ENCODE measurements around the gene ATP6V0A4.
"Not testable (repeated sequence)": the region's sequence is repeated elsewhere in the genome, so short reads cannot be mapped to it uniquely, and the experiment has no call there.

ATP6V0A4 gene

GRCh38 chr7:138697535-138698182 lies 100.3 kb downstream of the ATP6V0A4 start:
- no peak for DNase-seq

- DNase-seq = not testable (repeated sequence)
These were observed 102.2 kb downstream of the ATP6V0A4 start for GRCh38 chr7:138695776-138696175.

DNA sequence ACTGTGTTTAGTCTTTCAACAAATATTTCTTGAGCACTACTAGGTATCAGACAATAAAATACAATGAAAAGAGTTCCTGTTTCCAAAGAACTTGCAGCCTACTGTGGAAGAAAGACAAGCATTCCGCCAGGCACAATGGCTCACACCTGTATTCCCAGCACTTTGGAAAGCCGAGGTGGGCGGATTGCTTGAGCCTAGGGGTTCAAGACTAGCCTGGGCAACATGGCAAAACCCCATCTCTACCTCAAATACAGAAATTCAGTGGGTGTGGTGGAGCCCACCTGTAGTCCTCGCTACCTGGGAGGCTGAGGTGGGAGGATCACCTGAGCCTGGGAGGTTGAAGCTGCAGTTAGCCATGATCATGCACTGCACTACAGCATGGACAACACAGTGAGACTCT lies 102.9 kb downstream of the ATP6V0A4 start:
- no peak for DNase-seq

GRCh38 chr7:138691178-138691577 lies 106.8 kb downstream of the ATP6V0A4 start:
- DNase-seq = no peak

- no peak for DNase-seq
These were observed 107.5 kb downstream of the ATP6V0A4 start for GRCh38 chr7:138690495-138690894.

GRCh38 chr7:138688037-138688436 lies 110.0 kb downstream of the ATP6V0A4 start:
- DNase-seq = not testable (repeated sequence)

DNA sequence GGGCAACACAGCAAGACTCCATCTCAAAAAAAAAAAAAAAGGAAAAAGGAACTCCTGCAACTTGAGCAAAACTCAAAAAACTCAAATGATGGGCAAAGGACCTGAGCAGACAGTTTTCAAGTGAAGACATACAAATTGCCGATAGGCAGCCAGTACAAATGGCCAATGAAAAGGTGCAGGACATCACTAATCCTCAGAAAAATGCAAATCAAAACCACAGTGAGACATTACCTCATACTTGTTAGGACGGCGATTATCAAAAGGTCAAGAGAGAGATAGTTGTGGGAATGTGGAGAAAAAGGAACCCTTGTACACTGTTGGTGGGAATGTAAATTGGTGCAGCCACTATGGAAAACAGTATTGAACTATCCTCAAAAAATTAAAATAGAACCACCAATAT lies 113.7 kb downstream of the ATP6V0A4 start:
- DNase-seq = no peak

DNA sequence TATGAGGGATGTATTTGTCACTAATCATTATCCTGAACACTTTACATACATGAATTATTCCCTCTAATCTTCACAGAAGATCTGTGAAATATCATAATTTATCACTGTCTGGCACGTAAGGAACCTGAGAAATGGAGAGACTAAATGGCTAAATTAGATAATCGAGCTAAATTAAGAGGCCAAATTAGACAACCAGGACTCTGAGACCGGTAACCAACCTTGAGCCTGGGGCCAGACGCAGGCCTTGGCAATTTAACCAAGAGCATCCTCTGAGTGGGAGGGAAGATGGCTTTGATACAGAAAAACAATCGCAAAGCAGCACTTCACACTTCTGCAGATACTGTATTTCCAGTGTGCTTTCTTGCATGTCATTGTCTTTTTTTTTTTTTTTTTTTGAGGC lies 118.2 kb downstream of the ATP6V0A4 start:
- DNase-seq = no peak

DNA sequence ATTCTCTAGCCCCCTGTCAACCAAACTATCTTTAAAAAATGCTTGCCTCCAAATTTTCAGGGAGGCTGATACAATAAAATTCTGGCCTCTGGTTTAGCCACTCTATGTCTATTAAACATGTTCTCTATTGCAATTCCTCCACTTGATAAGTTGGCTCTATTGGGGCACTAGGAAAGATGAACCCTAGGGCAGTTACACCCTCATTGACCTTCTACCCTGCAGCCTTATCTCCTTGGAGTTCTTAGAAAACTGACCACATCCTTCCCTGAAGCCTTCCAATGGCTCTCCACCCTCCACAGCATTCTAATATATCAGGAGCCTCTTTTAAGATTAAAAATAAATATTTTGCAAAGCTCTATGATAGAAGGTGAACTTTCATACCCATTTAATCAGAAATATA lies 127.4 kb downstream of the ATP6V0A4 start:
- no peak for DNase-seq

DNA sequence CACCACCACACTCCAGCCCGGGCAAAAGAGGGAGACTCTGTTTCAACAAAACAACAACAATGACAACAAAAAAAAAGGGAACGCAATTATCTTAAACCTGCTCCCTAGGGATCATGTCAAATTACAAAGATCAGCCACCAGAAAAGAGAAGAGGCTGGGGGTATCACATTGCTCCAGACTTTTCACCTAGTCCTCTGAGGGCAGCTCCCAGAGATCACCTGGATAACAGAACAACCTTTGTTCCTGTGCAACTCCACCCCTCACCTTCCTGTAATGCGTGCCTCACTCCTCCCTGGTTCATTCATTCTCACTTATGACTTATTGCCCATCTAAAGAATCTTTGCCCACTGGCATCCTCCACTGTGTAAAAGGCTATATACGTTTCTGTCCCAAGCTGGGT lies 128.6 kb downstream of the ATP6V0A4 start:
- DNase-seq = no peak

DNA sequence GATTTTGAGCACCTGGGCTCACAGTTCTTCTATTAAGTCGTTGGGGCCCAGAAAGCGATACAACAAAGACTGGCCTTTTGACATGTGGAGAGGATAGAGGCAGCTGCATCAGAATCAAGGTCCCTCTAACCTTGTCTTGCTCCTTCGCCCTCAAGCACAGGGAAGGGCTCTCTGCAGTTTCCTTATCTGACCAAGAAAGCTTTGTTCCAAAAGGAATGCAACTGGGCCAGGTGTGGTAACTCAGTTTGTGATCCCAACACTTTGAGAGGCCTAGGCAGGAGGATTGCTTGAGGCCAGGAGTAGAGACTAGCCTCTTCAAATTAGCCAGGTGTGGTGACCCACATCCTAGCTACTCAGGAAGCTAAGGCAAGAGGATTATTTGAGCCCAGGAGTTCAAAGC lies 129.1 kb downstream of the ATP6V0A4 start:
- DNase-seq = no peak

DNA sequence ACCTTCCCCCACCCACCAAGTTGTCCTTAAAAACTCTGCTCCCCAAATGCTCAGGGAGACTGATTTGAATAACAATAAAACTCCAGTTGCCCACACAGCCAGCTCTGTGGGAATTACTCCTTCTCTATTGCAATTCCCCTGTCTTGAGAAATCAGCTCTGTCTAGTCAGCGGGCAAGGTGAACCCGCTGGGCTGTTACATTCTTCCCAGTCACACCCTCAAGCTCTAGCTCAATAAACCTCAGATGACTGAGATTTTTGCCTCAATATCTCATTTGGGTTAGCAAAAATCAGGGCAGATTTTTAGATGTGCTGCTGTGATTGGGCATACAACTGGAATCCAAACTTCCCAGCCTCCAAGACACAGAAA lies 129.8 kb downstream of the ATP6V0A4 start:
- no peak for DNase-seq

DNA sequence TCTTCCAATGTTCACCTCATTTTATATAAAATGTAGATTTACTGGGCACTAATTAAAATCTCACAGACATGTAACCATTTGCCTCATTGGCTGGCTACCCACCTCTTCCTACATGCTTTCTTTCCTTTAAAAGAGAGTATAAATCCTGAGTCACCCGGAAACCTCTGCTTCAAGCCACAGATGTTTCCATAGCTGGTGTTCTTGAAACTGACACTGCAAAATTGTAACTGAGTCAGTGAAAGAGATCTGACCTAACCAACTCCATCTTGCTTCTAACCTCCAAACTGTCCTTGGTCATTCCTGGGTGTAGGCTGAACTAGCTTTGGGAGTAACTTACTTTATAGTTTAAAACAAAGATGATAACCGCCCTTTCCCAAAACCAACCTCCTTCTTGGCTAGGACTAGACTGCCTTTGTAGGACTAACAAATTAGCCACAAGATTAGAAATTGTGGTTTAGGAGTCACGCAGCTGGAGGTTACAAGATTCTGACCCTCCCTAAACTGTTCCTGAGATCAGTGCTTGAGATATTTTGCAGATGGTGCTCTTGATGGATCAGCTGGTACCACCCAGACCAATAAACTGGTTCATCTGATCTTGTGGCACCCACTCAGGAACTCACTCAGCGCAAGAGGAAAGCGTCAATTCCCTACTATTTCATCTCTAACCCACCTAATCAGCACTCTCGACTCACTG lies 130.3 kb downstream of the ATP6V0A4 start:
- no peak for DNase-seq

GRCh38 chr7:138666385-138666784 lies 131.6 kb downstream of the ATP6V0A4 start:
- no peak for DNase-seq

DNA sequence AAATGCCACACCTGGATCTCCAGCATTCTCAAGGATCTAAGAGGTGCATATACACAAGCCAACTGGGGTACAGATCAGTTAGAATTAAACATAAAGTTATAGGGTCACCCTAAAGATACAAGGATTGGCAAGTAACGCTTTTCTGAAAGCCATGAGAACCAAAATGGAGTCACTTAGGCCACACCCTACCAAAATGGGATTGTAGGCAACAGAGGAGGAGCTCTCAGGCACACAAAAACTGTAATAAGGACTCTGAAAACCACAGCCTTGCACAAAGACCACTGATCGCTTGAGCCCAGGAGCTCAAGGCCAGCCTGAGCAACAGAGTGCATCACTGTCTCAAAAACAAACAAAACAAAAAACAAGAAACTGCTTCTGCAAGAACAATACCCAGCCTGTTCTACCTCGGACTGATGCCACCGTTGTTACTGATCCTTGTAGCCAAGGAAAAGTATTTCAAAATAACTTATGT lies 132.3 kb downstream of the ATP6V0A4 start:
- DNase-seq = no peak

DNA sequence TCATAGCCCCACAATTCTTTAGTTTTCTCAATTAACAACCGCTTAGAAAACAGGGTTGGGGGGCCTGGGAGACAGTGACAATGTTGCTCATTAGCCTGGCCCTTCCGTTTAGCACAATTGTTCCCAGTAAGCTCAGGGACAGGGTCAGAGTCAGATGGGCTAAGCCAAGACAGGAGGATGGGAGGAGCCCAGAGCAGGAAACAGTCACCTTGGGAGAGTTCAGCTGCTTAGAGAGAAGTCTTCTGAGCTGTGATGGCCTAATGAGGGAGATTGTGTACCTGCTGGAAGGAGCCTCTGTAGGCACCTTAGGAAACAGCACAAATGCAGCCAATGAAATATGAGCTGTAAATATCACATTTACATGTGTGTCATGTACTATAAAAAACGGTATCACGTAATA lies 132.7 kb downstream of the ATP6V0A4 start:
- DNase-seq = no peak

DNA sequence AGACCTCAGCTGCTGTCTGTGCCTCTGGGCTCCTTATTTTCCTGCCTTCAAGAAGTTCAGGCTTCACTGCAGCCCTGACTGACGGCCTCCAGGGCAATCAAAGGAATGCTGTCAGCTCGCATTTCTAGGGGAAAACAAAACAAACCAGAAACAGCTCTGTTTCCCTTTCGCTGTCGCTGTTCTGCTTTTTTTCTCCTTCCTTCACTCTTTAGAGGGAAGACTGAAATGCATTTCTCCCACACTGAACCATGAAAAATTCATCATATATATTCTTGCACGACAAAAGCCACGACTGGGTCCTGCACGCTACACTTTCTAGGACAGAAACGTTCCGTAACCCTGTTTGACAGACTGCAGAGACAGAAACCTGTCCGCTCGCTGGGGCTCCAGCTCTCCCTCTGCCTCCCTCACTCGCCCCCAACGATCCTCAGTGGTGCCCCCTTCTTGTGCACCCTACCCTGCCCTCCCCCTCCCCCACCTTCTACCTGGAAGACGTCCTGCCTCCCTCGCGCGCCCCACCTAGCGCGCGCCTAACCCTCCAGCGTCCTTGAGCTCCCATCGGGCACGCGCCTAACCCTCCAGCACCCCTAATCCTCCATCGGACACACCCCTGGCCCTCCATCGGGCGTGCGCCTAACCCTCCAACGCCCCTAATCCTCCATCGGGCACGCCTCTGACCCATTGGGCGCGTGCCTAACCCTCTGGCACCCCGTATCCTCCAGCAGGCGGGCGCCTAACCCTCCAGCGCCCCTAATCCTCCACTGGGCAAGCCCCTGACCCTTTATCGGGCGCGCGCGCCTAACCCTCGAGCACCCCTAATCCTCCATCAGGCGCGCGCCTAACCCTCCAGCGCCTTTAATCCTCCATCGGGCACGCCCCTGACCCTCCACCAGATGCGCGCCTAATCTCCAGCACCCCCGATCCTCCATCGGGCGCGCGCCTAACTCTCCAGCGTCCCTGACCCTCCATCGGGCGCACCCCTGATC lies 134.0 kb downstream of the ATP6V0A4 start:
- DNase-seq = no peak

DNA sequence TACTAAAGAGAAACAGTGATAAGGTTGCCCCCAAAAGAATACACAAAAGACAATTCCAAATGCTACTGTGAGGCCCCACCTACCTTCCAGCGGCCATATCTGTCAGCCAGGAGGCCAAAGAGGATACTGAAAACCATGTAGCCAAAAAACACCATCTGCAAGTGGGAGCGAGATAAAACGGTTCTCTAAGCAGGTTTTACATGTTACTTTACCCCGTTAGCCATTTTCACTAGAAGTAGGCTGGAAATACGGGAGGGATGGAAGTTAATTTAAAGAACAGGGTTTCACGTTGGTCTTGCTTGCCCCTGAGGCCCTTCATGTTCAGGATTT lies 135.0 kb downstream of the ATP6V0A4 start:
- DNase-seq = no peak

DNA sequence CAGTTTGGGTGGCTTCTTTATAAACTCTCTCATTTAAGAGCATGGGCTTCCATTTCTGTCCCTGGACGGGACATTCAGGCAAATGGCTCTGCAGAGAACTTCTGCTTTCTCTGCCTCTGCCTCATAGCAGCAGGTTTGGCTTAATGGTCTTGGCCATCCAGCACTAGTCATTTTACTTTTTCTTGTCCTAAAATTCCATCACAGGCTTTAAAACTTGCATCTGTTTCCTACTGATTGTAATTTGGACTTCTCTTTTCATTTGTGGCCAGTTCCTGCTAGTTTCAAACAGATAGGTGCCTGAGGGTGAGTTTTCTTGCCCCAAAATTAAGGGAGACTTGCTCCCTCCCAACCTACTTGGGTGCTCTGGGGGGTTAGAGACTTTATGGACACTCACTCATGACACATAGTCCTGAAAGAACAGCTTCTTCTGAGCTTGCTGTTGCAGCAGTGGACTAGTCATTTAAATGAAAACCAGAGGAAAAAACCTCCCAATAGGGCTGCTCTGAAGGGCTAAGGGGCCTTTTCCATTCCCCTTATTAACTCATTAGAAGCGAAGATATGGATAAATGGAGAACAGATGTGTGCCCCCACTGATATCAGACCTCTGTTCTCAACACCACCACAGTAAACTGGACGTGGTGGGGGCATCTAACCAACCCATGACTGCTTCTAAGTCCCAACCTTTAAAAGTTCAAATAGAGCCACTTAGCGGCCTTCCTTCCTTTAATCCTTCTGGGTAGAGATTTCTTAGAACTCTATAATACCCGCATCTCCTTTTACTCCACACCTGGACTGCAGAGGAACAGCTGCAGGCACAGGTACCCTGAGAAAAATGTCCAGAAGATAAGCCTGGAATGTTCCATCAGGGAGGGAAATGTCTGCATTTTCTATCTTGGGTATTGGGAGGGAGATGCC lies 135.7 kb downstream of the ATP6V0A4 start:
- DNase-seq = no peak

GRCh38 chr7:138661069-138661635 lies 136.8 kb downstream of the ATP6V0A4 start:
- DNase-seq = no peak

DNA sequence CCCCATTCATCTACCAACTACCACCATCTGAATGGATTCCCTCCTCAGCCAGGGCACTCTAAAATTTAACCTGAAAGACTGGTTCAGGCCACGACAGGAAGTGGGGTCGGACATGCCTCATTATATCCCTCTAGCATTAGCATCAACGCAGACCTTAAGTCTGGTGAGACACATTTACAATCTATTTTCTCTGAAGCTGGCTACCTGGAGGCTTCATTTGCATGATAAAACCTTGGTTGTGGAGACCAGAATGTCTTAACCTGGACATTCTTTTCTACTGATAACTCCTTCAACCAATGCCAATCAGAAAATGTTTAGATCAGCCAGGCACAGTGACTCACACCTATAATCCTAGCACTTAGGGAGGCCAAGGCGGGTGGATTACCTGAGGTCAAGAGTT lies 139.1 kb downstream of the ATP6V0A4 start:
- no peak for DNase-seq

GRCh38 chr7:138657854-138658386 lies 140.1 kb downstream of the ATP6V0A4 start:
- DNase-seq = no peak

All from T-helper 9 cell (primary cell).